Spleen (tissue), 11 donors: Measurements from ENCODE around the gene RAMP3. TPM values are rescaled to one million over a fixed set of nuclear protein-coding genes. Genes with fewer than 3 reads are reported as not detected.
"Not testable (repeated sequence)": the region's sequence is repeated elsewhere in the genome, so short reads cannot be mapped to it uniquely, and the experiment has no call there.

Source experiments
- DNase-seq: peaks from one replicate; pipeline ENCODE4 v3.0.0-alpha.2; 2020
- H3K27ac ChIP-seq, 8 donors: fragments of 200-600 bp; sonication (generic) in 7 of 8; 1 replicate in 4 of 8; 2 replicates in 4 of 8; pipeline versions ENCODE4 v1.5.0 to v1.8.0; 2016 to 2021; ENCODE audit warnings: inconsistent platforms in 4 of 8, mild to moderate bottlenecking in 4 of 8, moderate library complexity in 1 of 8
- H3K27me3 ChIP-seq, 7 donors: fragments of 200-600 bp; sonication (generic) in 6 of 7; replicated peaks in 1 of 7; 1 replicate in 4 of 7; 2 replicates in 3 of 7; pipeline versions ENCODE4 v1.5.0 to v1.8.0; 2016 to 2021; ENCODE audit warnings: inconsistent platforms in 3 of 7, mild to moderate bottlenecking in 1 of 7
- H3K36me3 ChIP-seq, 6 donors: fragments of 200-600 bp; sonication (generic) in 5 of 6; 1 replicate in 4 of 6; 2 replicates in 2 of 6; pipeline versions ENCODE4 v1.5.0 to v1.8.0; 2016 to 2021; ENCODE audit warnings: inconsistent platforms in 2 of 6
- H3K4me1 ChIP-seq, 6 donors: fragments of 200-600 bp; sonication (generic) in 5 of 6; 1 replicate in 3 of 6; 2 replicates in 3 of 6; pipeline versions ENCODE4 v1.5.0 to v1.8.0; 2016 to 2021; ENCODE audit warnings: inconsistent platforms in 3 of 6
- H3K4me3 ChIP-seq, 8 donors: fragments of 200-600 bp; sonication (generic) in 7 of 8; 1 replicate in 4 of 8; 2 replicates in 4 of 8; pipeline versions ENCODE4 v1.5.0 to v1.8.0; 2016 to 2021; ENCODE audit warnings: inconsistent platforms in 4 of 8, mild to moderate bottlenecking in 4 of 8, moderate library complexity in 2 of 8
- H3K9me3 ChIP-seq, 8 donors: fragments of 200-600 bp; sonication (generic) in 7 of 8; 1 replicate in 4 of 8; 2 replicates in 4 of 8; pipeline versions ENCODE4 v1.5.0 to v1.8.0; 2016 to 2021; ENCODE audit warnings: inconsistent platforms in 4 of 8
- CTCF ChIP-seq, 11 experiments: fragments of 200-600 bp in 7 of 11; fragments of 450-650 bp in 4 of 11; sonication (generic) in 4 of 11; IDR thresholded peaks in 8 of 11; conservative IDR thresholded peaks in 3 of 11; 1 replicate in 7 of 11; 2 replicates in 4 of 11; pipeline versions ENCODE4 v1.4.0 to v1.8.0; 2016 to 2021; ENCODE audit warnings: antibody characterized with exemption in 11 of 11, inconsistent platforms in 4 of 11, mild to moderate bottlenecking in 1 of 11
- POLR2A ChIP-seq, 3 donors: fragments of 450-650 bp; IDR thresholded peaks; one replicate each; pipeline ENCODE4 v1.5.1; 2017; ENCODE audit warnings: antibody characterized with exemption in 3 of 3, mild to moderate bottlenecking in 1 of 3
- POLR2AphosphoS5 ChIP-seq, 3 donors: sonication (generic); formaldehyde crosslinking; IDR thresholded peaks; one replicate each; pipeline ENCODE4 v1.5.1; 2017; ENCODE audit warnings: antibody characterized with exemption in 3 of 3
- WGBS, 5 donors: extraction: QIAGEN DNeasy Blood & Tissue Kit in 3 of 5; methylation state at CpG; one replicate each; pipeline versions ENCODE4 v1.1.5 to v1.1.7; 2013 to 2018; 5-methylcytosine and 5-hydroxymethylcytosine counted together
- intact Hi-C: fragments of 100-400 bp; cut with DNase I; formaldehyde crosslinking; loops from one replicate; pipeline ENCODE4 v1.15.0; 2023; ENCODE audit warnings: low total_unique reads
- polyA plus RNA-seq, 3 donors: library from polyadenylated mRNA; stranded (reverse); fragments of 200-250 nt; gene quantifications; one replicate each; pipeline ENCODE4 v1.2.1, GENCODE V29; 2013
- total RNA-seq, 7 donors: library from RNA; depleted of rRNA in 3 of 7; stranded (reverse); fragments of >200 nt in 3 of 7; fragmentation: NEBNext Ultra II Directional in 4 of 7; extraction: Animal tissue kit (Norgen Biotek cat#: 25700) in 4 of 7; gene quantifications; one replicate each; pipeline versions ENCODE4 v1.1.0 to v1.2.1, GENCODE V29; 2016 to 2021
- donor health status: healthy with polysubstance abuse.
- donor health status: DM: no; HTN: no; CAD: no; lungs with moderate emphysema.
- donor health status: DM: no; HTN: no; CAD: no.
- donor health status: Bipolar disorder and iron deficiency.
- donor health status: healthy.
- donor health status: DM: no; HTN: no; CAD: no.
- donor health status: DM: yes; HTN: yes; CAD: no.

RAMP3 gene
- total and polyA plus RNA-seq, 10 donors, result 6.3 to 27.8 (median 13.6) TPM

GRCh38 chr7:45162311-45162845, 4.8 kb downstream of the RAMP3 start:
- Histone ChIP-seq H3K4me3 (no peak overlapping the region), H3K9me3 (peaks cover 0 to 17% (median 12%) of the 10 kb centered on the region in 8 donors), H3K4me1 (peaks cover 0 to 20% (median 5%) of the 10 kb centered on the region in 6 donors), H3K27ac (no peak overlapping the region), H3K27me3 (peaks cover 0 to 22% (median 12%) of the 10 kb centered on the region in 7 donors), H3K36me3 (no peaks in the 10 kb centered on the region)
- 61 to 80% (median 75%) methylated on average over 3 of the region's 3 CpGs for WGBS, 5 donors
- peak; percentile 56 for DNase-seq
- intact Hi-C loops, result no loop called here
- TF ChIP-seq POLR2A (IDR thresholded peaks at IDR 0.05) (no peak), CTCF (IDR thresholded peaks at IDR 0.05 in 8 of 11, conservative IDR thresholded peaks at IDR 0.05 in 3 of 11) (no peak), POLR2AphosphoS5 (IDR thresholded peaks at IDR 0.05) (no peak)

GRCh38 chr7:45162943-45163691, 5.5 kb downstream of the RAMP3 start:
- 58 to 79% (median 71%) methylated on average over 2 of the region's 2 CpGs for WGBS, 5 donors
- Histone ChIP-seq H3K27me3 (peaks cover 0 to 15% (median 5%) of the 10 kb centered on the region in 7 donors), H3K27ac (no peak overlapping the region), H3K4me3 (no peak overlapping the region), H3K4me1 (peaks cover 0 to 13% (median 0%) of the 10 kb centered on the region in 6 donors), H3K36me3 (no peaks in the 10 kb centered on the region), H3K9me3 (peaks cover 0 to 17% (median 12%) of the 10 kb centered on the region in 8 donors)
- DNase-seq, result peak; percentile 29
- intact Hi-C loops, result no loop called here
- TF ChIP-seq POLR2AphosphoS5 (IDR thresholded peaks at IDR 0.05) (no peak), CTCF (IDR thresholded peaks at IDR 0.05 in 8 of 11, conservative IDR thresholded peaks at IDR 0.05 in 3 of 11) (no peak), POLR2A (IDR thresholded peaks at IDR 0.05) (no peak)

GRCh38 chr7:45163692-45164052, 6.1 kb downstream of the RAMP3 start:
- H3K36me3 ChIP-seq, result no peaks in the 10 kb centered on the region
- peaks cover 0 to 17% (median 12%) of the 10 kb centered on the region in 8 donors for H3K9me3 ChIP-seq
- TF ChIP-seq POLR2A (IDR thresholded peaks at IDR 0.05) (no peak), POLR2AphosphoS5 (IDR thresholded peaks at IDR 0.05) (no peak), CTCF (IDR thresholded peaks at IDR 0.05 in 8 of 11, conservative IDR thresholded peaks at IDR 0.05 in 3 of 11) (no peak)
- peak; percentile 13 for DNase-seq
- peaks cover 0 to 9% (median 0%) of the 10 kb centered on the region in 7 donors for H3K27me3 ChIP-seq
- 76 to 100% (median 90%) methylated on average over 3 to 4 of the region's 4 CpGs for WGBS, 5 donors
- H3K4me1 ChIP-seq, result peaks cover 0 to 13% (median 0%) of the 10 kb centered on the region in 6 donors
- H3K4me3 ChIP-seq, result no peak overlapping the region
- intact Hi-C loops, result no loop called here
- H3K27ac ChIP-seq, result no peak overlapping the region

GRCh38 chr7:45164271-45164670, 6.7 kb downstream of the RAMP3 start:
- DNase-seq, intact Hi-C loops, H3K4me3 ChIP-seq, H3K27ac ChIP-seq, H3K36me3 ChIP-seq, H3K27me3 ChIP-seq: not testable (repeated sequence)
- 78 to 94% (median 91%) methylated on average over 3 of the region's 3 CpGs for WGBS, 5 donors
- Histone ChIP-seq H3K4me1 (peaks cover 0 to 13% (median 0%) of the 10 kb centered on the region in 6 donors), H3K9me3 (peaks cover 0 to 17% (median 12%) of the 10 kb centered on the region in 8 donors)
